ENCODE results near the gene PROC.

Gene PROC

GRCh38 chr2:127429844-127430425 lies 11.7 kb downstream of the PROC start:
- TF ChIP-seq YY1 (IDR thresholded peaks at IDR 0.05; ENCODE audit: insufficient read depth, insufficient read length), result no peak
- Histone ChIP-seq H3K27me3 (ENCODE audit: insufficient read depth, insufficient read length) (no peaks in the 10 kb centered on the region), H3K4me3 (ENCODE audit: insufficient read length, low read depth) (no peak overlapping the region), H3K4me1 (ENCODE audit: insufficient read depth, insufficient read length) (peaks cover 2% of the 10 kb centered on the region), H3K36me3 (ENCODE audit: insufficient read depth, insufficient read length, low read length) (no peaks in the 10 kb centered on the region), H3K9ac (ENCODE audit: insufficient read length, low read depth) (no peak overlapping the region), H3K9me3 (ENCODE audit: insufficient read depth, low read length) (no peaks in the 10 kb centered on the region)
- no peak for DNase-seq (ENCODE audit: low read depth, low spot score)

GRCh38 chr2:127431408-127432023 lies 13.3 kb downstream of the PROC start:
- Histone ChIP-seq H3K9me3 (ENCODE audit: insufficient read depth, low read length) (no peaks in the 10 kb centered on the region), H3K4me1 (ENCODE audit: insufficient read depth, insufficient read length) (no peaks in the 10 kb centered on the region), H3K9ac (ENCODE audit: insufficient read length, low read depth) (no peak overlapping the region), H3K27me3 (ENCODE audit: insufficient read depth, insufficient read length) (no peaks in the 10 kb centered on the region), H3K4me3 (ENCODE audit: insufficient read length, low read depth) (no peak overlapping the region), H3K36me3 (ENCODE audit: insufficient read depth, insufficient read length, low read length) (no peaks in the 10 kb centered on the region)
- TF ChIP-seq YY1 (IDR thresholded peaks at IDR 0.05; ENCODE audit: insufficient read depth, insufficient read length), result no peak
- TF ChIP-seq ZNF274 (IDR thresholded peaks at IDR 0.05; ENCODE audit: low read depth, low read length), result no peak
- no peak for TF ChIP-seq SUZ12 (IDR thresholded peaks at IDR 0.05; ENCODE audit: extremely low read depth, insufficient read depth, insufficient read length)
- no peak for DNase-seq (ENCODE audit: low read depth, low spot score)

GRCh38 chr2:127434515-127434914 lies 16.3 kb downstream of the PROC start:
- Histone ChIP-seq H3K36me3 (ENCODE audit: insufficient read depth, insufficient read length, low read length) (no peaks in the 10 kb centered on the region), H3K9me3 (ENCODE audit: insufficient read depth, low read length) (peaks cover 3% of the 10 kb centered on the region; the same call in 1 of the 2 replicates), H3K9ac (ENCODE audit: insufficient read length, low read depth) (no peak overlapping the region), H3K4me1 (ENCODE audit: insufficient read depth, insufficient read length) (peaks cover 10% of the 10 kb centered on the region), H3K27me3 (ENCODE audit: insufficient read depth, insufficient read length) (no peaks in the 10 kb centered on the region), H3K4me3 (ENCODE audit: insufficient read length, low read depth) (no peak overlapping the region)
- no peak for DNase-seq (ENCODE audit: low read depth, low spot score)
- no peak for TF ChIP-seq YY1 (IDR thresholded peaks at IDR 0.05; ENCODE audit: insufficient read depth, insufficient read length)
- TF ChIP-seq ZNF274 (IDR thresholded peaks at IDR 0.05; ENCODE audit: low read depth, low read length), result no peak

- peaks cover 10% of the 10 kb centered on the region for H3K4me1 ChIP-seq (ENCODE audit: insufficient read depth, insufficient read length)
- H3K36me3 ChIP-seq (ENCODE audit: insufficient read depth, insufficient read length, low read length), result no peaks in the 10 kb centered on the region
- H3K9ac ChIP-seq (ENCODE audit: insufficient read length, low read depth), result no peak overlapping the region
- no peak for TF ChIP-seq ZNF274 (IDR thresholded peaks at IDR 0.05; ENCODE audit: low read depth, low read length)
- no peak for TF ChIP-seq SUZ12 (IDR thresholded peaks at IDR 0.05; ENCODE audit: extremely low read depth, insufficient read depth, insufficient read length)
- no peak for TF ChIP-seq YY1 (IDR thresholded peaks at IDR 0.05; ENCODE audit: insufficient read depth, insufficient read length)
- H3K9me3 ChIP-seq (ENCODE audit: insufficient read depth, low read length), result peaks cover 15% of the 10 kb centered on the region
- H3K27me3 ChIP-seq (ENCODE audit: insufficient read depth, insufficient read length), result no peaks in the 10 kb centered on the region
- no peak for DNase-seq (ENCODE audit: low read depth, low spot score)
- no peak overlapping the region for H3K4me3 ChIP-seq (ENCODE audit: insufficient read length, low read depth)
Measured at GRCh38 chr2:127437056-127437455, 18.8 kb downstream of the PROC start.

GRCh38 chr2:127437781-127438726 lies 19.8 kb downstream of the PROC start:
- H3K4me3 ChIP-seq (ENCODE audit: insufficient read length, low read depth), result no peak overlapping the region
- peaks cover 10% of the 10 kb centered on the region for H3K4me1 ChIP-seq (ENCODE audit: insufficient read depth, insufficient read length)
- H3K27me3 ChIP-seq (ENCODE audit: insufficient read depth, insufficient read length), result no peaks in the 10 kb centered on the region
- DNase-seq (ENCODE audit: low read depth, low spot score), result no peak
- TF ChIP-seq SUZ12 (IDR thresholded peaks at IDR 0.05; ENCODE audit: extremely low read depth, insufficient read depth, insufficient read length) (no peak), ZNF274 (IDR thresholded peaks at IDR 0.05; ENCODE audit: low read depth, low read length) (no peak), YY1 (IDR thresholded peaks at IDR 0.05; ENCODE audit: insufficient read depth, insufficient read length) (no peak)
- no peak overlapping the region for H3K9ac ChIP-seq (ENCODE audit: insufficient read length, low read depth)
- no peaks in the 10 kb centered on the region for H3K36me3 ChIP-seq (ENCODE audit: insufficient read depth, insufficient read length, low read length)
- H3K9me3 ChIP-seq (ENCODE audit: insufficient read depth, low read length), result peaks cover 15% of the 10 kb centered on the region

- H3K9me3 ChIP-seq (ENCODE audit: insufficient read depth, low read length), result peaks cover 15% of the 10 kb centered on the region
- H3K4me1 ChIP-seq (ENCODE audit: insufficient read depth, insufficient read length), result peaks cover 10% of the 10 kb centered on the region
- H3K27me3 ChIP-seq (ENCODE audit: insufficient read depth, insufficient read length), result no peaks in the 10 kb centered on the region
- no peak for TF ChIP-seq ZNF274 (IDR thresholded peaks at IDR 0.05; ENCODE audit: low read depth, low read length)
- TF ChIP-seq SUZ12 (IDR thresholded peaks at IDR 0.05; ENCODE audit: extremely low read depth, insufficient read depth, insufficient read length), result no peak
- no peak for TF ChIP-seq YY1 (IDR thresholded peaks at IDR 0.05; ENCODE audit: insufficient read depth, insufficient read length)
- no peaks in the 10 kb centered on the region for H3K36me3 ChIP-seq (ENCODE audit: insufficient read depth, insufficient read length, low read length)
- no peak overlapping the region for H3K4me3 ChIP-seq (ENCODE audit: insufficient read length, low read depth)
- DNase-seq (ENCODE audit: low read depth, low spot score), result no peak
- no peak overlapping the region for H3K9ac ChIP-seq (ENCODE audit: insufficient read length, low read depth)
Measured at GRCh38 chr2:127439343-127439742, 21.1 kb downstream of the PROC start.

GRCh38 chr2:127448526-127448925 lies 30.3 kb downstream of the PROC start:
- DNase-seq (ENCODE audit: low read depth, low spot score), result no peak
- Histone ChIP-seq H3K4me1 (ENCODE audit: insufficient read depth, insufficient read length) (no peaks in the 10 kb centered on the region), H3K9ac (ENCODE audit: insufficient read length, low read depth) (no peak overlapping the region), H3K27me3 (ENCODE audit: insufficient read depth, insufficient read length) (no peaks in the 10 kb centered on the region), H3K36me3 (ENCODE audit: insufficient read depth, insufficient read length, low read length) (no peaks in the 10 kb centered on the region), H3K4me3 (ENCODE audit: insufficient read length, low read depth) (no peak overlapping the region), H3K9me3 (ENCODE audit: insufficient read depth, low read length) (no peaks in the 10 kb centered on the region)
- no peak for TF ChIP-seq SUZ12 (IDR thresholded peaks at IDR 0.05; ENCODE audit: extremely low read depth, insufficient read depth, insufficient read length)
- no peak for TF ChIP-seq YY1 (IDR thresholded peaks at IDR 0.05; ENCODE audit: insufficient read depth, insufficient read length)
- TF ChIP-seq ZNF274 (IDR thresholded peaks at IDR 0.05; ENCODE audit: low read depth, low read length), result no peak

Measured in NT2/D1 (cell line).